ENCODE results near the gene A2M.

- no peak for TF ChIP-seq CTCF (conservative IDR thresholded peaks at IDR 0.05; ENCODE audit: low read depth in 2 of 2)
- TF ChIP-seq EZH2 (IDR thresholded peaks at IDR 0.05; ENCODE audit: low read depth, unreplicated experiment), result no peak
- no peak for TF ChIP-seq POLR2AphosphoS5 (IDR thresholded peaks at IDR 0.05; ENCODE audit: low read depth)
- no peak for TF ChIP-seq EZH2phosphoT487 (IDR thresholded peaks at IDR 0.05; ENCODE audit: unreplicated experiment)
- TF ChIP-seq REST (IDR thresholded peaks at IDR 0.05; ENCODE audit: unreplicated experiment), result no peak
- TF ChIP-seq ETS1 (IDR thresholded peaks at IDR 0.05), result no peak
- TF ChIP-seq CREB1 (CRISPR knock-in tag; IDR thresholded peaks at IDR 0.05; ENCODE audit: low read depth), result no peak
- no peak for TF ChIP-seq JUNB (IDR thresholded peaks at IDR 0.05; ENCODE audit: unreplicated experiment)
- TF ChIP-seq NANOG (IDR thresholded peaks at IDR 0.05; ENCODE audit: borderline replicate concordance), result no peak
- no peak for TF ChIP-seq ZNF462 (CRISPR knock-in tag; IDR thresholded peaks at IDR 0.05)
These were observed 43.8 kb downstream of the A2M start for GRCh38 chr12:9071969-9072368.

Measured in GM23338 (cell line).